ENCODE measurements around the gene TSPAN16.

The TSPAN16 gene

DNA sequence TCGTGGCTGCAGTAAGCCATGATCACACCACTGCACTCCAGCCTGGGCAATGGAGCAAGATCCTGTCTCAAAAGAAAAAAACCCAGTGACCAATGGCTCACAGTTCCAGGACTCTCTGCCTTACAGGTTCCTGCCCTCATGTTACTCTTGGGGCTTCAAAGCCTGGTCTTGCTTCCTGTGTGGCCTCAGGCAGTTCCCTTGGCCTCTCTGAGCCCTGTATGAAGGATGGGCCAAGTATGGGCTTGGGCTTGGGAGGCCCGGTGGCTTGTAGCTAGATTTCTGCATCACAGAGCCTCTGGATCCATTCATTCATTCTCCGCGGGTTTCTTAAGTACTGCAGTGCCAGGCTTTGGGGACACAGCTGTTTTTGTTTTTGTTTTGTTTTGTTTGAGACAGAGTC is 780 bp upstream of the TSPAN16 start:
- Histone ChIP-seq H3K36me3 (ENCODE audit: control insufficient read depth, low read length) (no peaks in the 10 kb centered on the region), H3K4me3 (ENCODE audit: low read length) (no peak overlapping the region), H4K20me1 (ENCODE audit: control insufficient read depth, insufficient read depth, low read depth, low read length) (no peaks in the 10 kb centered on the region), H3K79me2 (ENCODE audit: control insufficient read depth, low read length) (no peaks in the 10 kb centered on the region), H3K27me3 (ENCODE audit: control insufficient read depth, low read length) (no peaks in the 10 kb centered on the region), H3F3A (ENCODE audit: control insufficient read depth, insufficient read depth) (no peaks in the 10 kb centered on the region), H3K9me3 (ENCODE audit: control insufficient read depth, insufficient read depth, low read length) (no peaks in the 10 kb centered on the region), H3K4me2 (ENCODE audit: low read length) (no peak overlapping the region), H3K4me1 (ENCODE audit: control insufficient read depth, low read length) (peaks cover 10% of the 10 kb centered on the region), H3K9me2 (replicated peaks; ENCODE audit: control insufficient read depth, low read length) (no peaks in the 10 kb centered on the region), H3K27ac (ENCODE audit: low read depth, low read length) (no peak overlapping the region)
- no peak for TF ChIP-seq CTCF (IDR thresholded peaks at IDR 0.05; ENCODE audit: low read depth, low read length, poor library complexity, severe bottlenecking)
- no peak for TF ChIP-seq EZH2phosphoT487 (IDR thresholded peaks at IDR 0.05; ENCODE audit: borderline replicate concordance, low read length)

DNA sequence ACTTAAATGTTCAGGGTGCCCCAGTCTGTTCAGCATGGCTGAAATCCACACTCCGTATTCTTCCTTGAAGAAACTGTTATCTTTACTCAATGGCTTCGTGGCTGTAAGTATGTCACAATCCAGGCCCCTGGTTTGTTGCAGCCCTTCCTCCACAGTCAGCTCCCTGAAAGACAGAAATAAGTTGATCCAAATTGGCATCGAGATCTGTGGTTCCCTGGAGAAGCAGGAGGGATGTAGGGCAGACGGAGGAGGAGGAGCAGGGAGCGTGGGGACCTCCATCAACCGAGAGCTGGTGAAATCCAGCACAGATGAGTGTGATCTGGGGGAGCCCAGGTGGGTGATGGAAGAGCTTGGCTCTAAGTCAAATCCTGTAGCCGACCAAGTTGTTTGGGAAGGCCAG is 304 bp downstream of the TSPAN16 start:
- TF ChIP-seq EZH2phosphoT487 (IDR thresholded peaks at IDR 0.05; ENCODE audit: borderline replicate concordance, low read length) (no peak), CTCF (IDR thresholded peaks at IDR 0.05; ENCODE audit: low read depth, low read length, poor library complexity, severe bottlenecking) (no peak)
- Histone ChIP-seq H4K20me1 (ENCODE audit: control insufficient read depth, insufficient read depth, low read depth, low read length) (no peaks in the 10 kb centered on the region), H3F3A (ENCODE audit: control insufficient read depth, insufficient read depth) (no peaks in the 10 kb centered on the region), H3K27me3 (ENCODE audit: control insufficient read depth, low read length) (no peaks in the 10 kb centered on the region), H3K27ac (ENCODE audit: low read depth, low read length) (no peak overlapping the region), H3K9me3 (ENCODE audit: control insufficient read depth, insufficient read depth, low read length) (no peaks in the 10 kb centered on the region), H3K79me2 (ENCODE audit: control insufficient read depth, low read length) (no peaks in the 10 kb centered on the region), H3K9me2 (replicated peaks; ENCODE audit: control insufficient read depth, low read length) (no peaks in the 10 kb centered on the region), H3K4me2 (ENCODE audit: low read length) (no peak overlapping the region), H3K4me3 (ENCODE audit: low read length) (no peak overlapping the region), H3K36me3 (ENCODE audit: control insufficient read depth, low read length) (no peaks in the 10 kb centered on the region), H3K4me1 (ENCODE audit: control insufficient read depth, low read length) (peaks cover 8% of the 10 kb centered on the region)

DNA sequence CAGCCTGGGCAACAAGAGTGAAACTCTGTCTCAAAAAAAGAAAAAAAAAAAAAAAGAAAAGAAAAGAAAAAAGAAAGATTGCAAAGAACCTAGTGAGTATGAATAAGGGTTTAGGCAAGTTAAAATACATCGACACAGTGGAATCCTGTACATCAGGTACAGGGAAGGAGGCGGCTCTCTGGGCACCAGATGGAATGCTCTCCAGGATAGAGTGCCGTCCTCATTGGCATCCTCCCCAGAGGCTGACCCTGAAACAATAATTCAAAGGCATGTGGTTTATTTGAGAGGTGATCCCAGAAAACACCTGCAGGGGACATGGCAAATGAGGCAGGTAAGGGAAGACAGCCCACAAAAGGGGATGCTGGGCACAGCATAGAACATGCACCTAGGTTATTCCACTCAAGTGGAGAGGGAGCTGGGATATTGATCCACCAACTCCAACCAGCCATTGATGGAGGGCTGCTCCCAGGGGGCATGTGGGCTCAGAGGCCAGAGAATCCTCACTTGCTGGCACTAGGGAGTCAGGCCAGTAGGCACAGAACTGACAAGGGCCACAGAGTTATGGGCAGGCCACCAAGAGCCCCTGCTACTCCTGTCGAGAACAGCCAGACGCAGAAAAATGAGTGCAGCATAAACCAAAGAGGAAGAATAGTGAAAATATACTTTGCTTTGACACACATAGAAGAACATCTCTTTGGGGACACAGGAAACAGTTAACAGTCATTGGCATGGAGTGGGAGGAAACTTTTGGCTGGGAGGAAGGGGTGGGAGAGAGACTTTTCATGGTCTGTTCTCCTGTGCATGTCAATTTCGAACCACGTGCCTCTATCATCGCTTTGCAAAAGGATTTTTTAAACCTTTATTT is 4.2 kb downstream of the TSPAN16 start:
- Histone ChIP-seq H3K9me3 (ENCODE audit: control insufficient read depth, insufficient read depth, low read length) (no peaks in the 10 kb centered on the region), H3K4me1 (ENCODE audit: control insufficient read depth, low read length) (no peaks in the 10 kb centered on the region), H3F3A (ENCODE audit: control insufficient read depth, insufficient read depth) (no peaks in the 10 kb centered on the region), H3K4me2 (ENCODE audit: low read length) (no peak overlapping the region), H3K4me3 (ENCODE audit: low read length) (no peak overlapping the region), H3K79me2 (ENCODE audit: control insufficient read depth, low read length) (no peaks in the 10 kb centered on the region), H3K27me3 (ENCODE audit: control insufficient read depth, low read length) (no peaks in the 10 kb centered on the region), H3K9me2 (replicated peaks; ENCODE audit: control insufficient read depth, low read length) (no peaks in the 10 kb centered on the region), H3K36me3 (ENCODE audit: control insufficient read depth, low read length) (no peaks in the 10 kb centered on the region), H4K20me1 (ENCODE audit: control insufficient read depth, insufficient read depth, low read depth, low read length) (no peaks in the 10 kb centered on the region), H3K27ac (ENCODE audit: low read depth, low read length) (no peak overlapping the region)
- TF ChIP-seq CTCF (IDR thresholded peaks at IDR 0.05; ENCODE audit: low read depth, low read length, poor library complexity, severe bottlenecking) = no peak
- TF ChIP-seq EZH2phosphoT487 (IDR thresholded peaks at IDR 0.05; ENCODE audit: borderline replicate concordance, low read length) = no peak
